Fibroblast of lung (primary cell): Measurements from ENCODE around the gene CLCN4.

Source experiments
- EZH2 ChIP-seq: IDR thresholded peaks from 2 replicates; pipeline ENCODE4 v1.5.1; 2012; ENCODE audit warnings: low read length, control low read depth, mild to moderate bottlenecking; ENCODE audit errors: missing control alignments
- TF ChIP-seq, protein P1 (sequence below), 2 donors: IDR thresholded peaks in 1 of 2; conservative IDR thresholded peaks in 1 of 2; 1 replicate in 1 of 2; 2 replicates in 1 of 2; pipeline ENCODE4 v1.5.1; 2011 to 2012; ENCODE audit warnings: low read length in 2 of 2, control low read depth in 1 of 2, inconsistent platforms in 1 of 2, low read depth in 1 of 2, mild to moderate bottlenecking in 1 of 2

DNA sequence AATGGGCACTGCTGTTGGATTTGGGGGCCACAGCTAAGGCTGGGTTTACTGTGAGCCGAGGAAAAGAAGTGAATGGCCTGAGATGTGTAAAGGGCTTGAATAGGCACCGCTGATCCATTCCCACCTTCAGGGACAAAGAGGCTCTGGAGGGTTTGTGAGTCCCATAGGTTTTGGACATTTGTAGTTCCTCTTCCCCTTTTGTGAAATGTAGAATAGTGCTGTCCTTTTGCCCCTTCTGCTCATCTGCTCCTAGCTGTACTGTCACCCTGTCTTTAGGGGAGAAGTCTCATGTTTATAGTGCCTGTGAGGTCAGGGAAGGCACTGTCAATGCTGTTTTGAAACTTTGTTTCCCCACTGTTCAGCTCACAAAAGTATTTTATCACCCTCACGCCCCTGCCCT, 26.4 kb upstream of the CLCN4 start:
- TF ChIP-seq, protein P1, sequence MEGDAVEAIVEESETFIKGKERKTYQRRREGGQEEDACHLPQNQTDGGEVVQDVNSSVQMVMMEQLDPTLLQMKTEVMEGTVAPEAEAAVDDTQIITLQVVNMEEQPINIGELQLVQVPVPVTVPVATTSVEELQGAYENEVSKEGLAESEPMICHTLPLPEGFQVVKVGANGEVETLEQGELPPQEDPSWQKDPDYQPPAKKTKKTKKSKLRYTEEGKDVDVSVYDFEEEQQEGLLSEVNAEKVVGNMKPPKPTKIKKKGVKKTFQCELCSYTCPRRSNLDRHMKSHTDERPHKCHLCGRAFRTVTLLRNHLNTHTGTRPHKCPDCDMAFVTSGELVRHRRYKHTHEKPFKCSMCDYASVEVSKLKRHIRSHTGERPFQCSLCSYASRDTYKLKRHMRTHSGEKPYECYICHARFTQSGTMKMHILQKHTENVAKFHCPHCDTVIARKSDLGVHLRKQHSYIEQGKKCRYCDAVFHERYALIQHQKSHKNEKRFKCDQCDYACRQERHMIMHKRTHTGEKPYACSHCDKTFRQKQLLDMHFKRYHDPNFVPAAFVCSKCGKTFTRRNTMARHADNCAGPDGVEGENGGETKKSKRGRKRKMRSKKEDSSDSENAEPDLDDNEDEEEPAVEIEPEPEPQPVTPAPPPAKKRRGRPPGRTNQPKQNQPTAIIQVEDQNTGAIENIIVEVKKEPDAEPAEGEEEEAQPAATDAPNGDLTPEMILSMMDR (conservative IDR thresholded peaks at IDR 0.05 in 1 of 2, IDR thresholded peaks at IDR 0.05 in 1 of 2; ENCODE audit: low read depth in 1 of 2, low read length in 2 of 2) = no peak
- no peak for TF ChIP-seq EZH2
